Upper lobe of right lung (tissue), 1 donor: ENCODE results near the gene PPFIA1. TPM values are rescaled to one million over a fixed set of nuclear protein-coding genes. Genes with fewer than 3 reads are reported as not detected.

ENCODE experiments used
- ATAC-seq: fragments of 200-7000 bp; cut with Tn5 transposase; one replicate; pipeline ENCODE4 v1.9.1; 2020; ENCODE audit warnings: mild to moderate bottlenecking, moderate library complexity
- DNase-seq: peaks from one replicate; pipeline ENCODE4 v3.0.0-alpha.2; 2020
- H3K27ac ChIP-seq: fragments of 200-600 bp; one replicate; pipeline ENCODE4 v1.8.0; 2022
- H3K27me3 ChIP-seq: fragments of 200-600 bp; one replicate; pipeline ENCODE4 v1.8.0; 2022; ENCODE audit warnings: mild to moderate bottlenecking
- H3K36me3 ChIP-seq: fragments of 200-600 bp; one replicate; pipeline ENCODE4 v1.8.0; 2022
- H3K4me1 ChIP-seq: fragments of 200-600 bp; one replicate; pipeline ENCODE4 v1.8.0; 2022
- H3K4me3 ChIP-seq: fragments of 200-600 bp; one replicate; pipeline ENCODE4 v1.8.0; 2022; ENCODE audit warnings: mild to moderate bottlenecking
- H3K9me3 ChIP-seq: fragments of 200-600 bp; one replicate; pipeline ENCODE4 v1.8.0; 2022
- intact Hi-C: fragments of 100-400 bp; cut with DNase I; formaldehyde crosslinking; loops from one replicate; pipeline ENCODE4 v1.11.0; 2022
- total RNA-seq: library from RNA; stranded (reverse); fragmentation: NEBNext Ultra II Directional; extraction: Animal tissue kit (Norgen Biotek cat#: 25700); gene quantifications from one replicate; pipeline ENCODE4 v1.2.1, GENCODE V29; 2021
- TF ChIP-seq, protein P1 (sequence below): fragments of 200-600 bp; IDR thresholded peaks from one replicate; pipeline ENCODE4 v1.8.0; 2022; ENCODE audit warnings: antibody characterized with exemption
- donor health status: DM: no; HTN: yes; CAD: no; lungs with severe emphysema.

PPFIA1 gene
- total RNA-seq, 1 donor from 2014 or later: 73.3 TPM

DNA sequence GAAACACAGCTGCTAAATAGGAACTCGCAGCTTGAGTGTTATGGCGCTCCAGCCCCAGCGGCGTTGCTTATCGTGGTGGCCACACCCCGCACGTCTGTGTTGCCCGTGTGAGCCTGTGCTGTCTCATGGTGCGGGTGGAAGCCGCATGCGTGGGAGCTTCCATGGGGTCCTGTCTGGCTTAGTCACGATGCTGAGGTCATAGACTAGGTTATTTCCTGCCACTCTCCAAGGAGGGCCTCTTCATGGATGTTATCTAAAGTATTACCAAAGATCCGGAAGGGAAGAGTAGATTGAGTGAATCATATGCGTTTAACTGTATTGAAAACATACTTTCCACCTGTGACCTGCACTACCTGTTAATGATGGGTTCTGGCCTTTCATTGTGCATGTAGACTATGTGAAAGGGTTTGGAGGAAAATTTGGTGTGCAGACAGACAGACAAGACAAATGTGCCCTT lies 149.5 kb downstream of the PPFIA1 start:
- intact Hi-C loops: no loop called here
- Histone ChIP-seq H3K27ac (no peak overlapping the region), H3K27me3 (no peaks in the 10 kb centered on the region), H3K4me3 (no peak overlapping the region), H3K4me1 (no peaks in the 10 kb centered on the region), H3K9me3 (no peaks in the 10 kb centered on the region), H3K36me3 (peaks cover 83% of the 10 kb centered on the region)
- no peak for ATAC-seq
- TF ChIP-seq, protein P1, sequence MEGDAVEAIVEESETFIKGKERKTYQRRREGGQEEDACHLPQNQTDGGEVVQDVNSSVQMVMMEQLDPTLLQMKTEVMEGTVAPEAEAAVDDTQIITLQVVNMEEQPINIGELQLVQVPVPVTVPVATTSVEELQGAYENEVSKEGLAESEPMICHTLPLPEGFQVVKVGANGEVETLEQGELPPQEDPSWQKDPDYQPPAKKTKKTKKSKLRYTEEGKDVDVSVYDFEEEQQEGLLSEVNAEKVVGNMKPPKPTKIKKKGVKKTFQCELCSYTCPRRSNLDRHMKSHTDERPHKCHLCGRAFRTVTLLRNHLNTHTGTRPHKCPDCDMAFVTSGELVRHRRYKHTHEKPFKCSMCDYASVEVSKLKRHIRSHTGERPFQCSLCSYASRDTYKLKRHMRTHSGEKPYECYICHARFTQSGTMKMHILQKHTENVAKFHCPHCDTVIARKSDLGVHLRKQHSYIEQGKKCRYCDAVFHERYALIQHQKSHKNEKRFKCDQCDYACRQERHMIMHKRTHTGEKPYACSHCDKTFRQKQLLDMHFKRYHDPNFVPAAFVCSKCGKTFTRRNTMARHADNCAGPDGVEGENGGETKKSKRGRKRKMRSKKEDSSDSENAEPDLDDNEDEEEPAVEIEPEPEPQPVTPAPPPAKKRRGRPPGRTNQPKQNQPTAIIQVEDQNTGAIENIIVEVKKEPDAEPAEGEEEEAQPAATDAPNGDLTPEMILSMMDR: no peak
- no peak for DNase-seq

DNA sequence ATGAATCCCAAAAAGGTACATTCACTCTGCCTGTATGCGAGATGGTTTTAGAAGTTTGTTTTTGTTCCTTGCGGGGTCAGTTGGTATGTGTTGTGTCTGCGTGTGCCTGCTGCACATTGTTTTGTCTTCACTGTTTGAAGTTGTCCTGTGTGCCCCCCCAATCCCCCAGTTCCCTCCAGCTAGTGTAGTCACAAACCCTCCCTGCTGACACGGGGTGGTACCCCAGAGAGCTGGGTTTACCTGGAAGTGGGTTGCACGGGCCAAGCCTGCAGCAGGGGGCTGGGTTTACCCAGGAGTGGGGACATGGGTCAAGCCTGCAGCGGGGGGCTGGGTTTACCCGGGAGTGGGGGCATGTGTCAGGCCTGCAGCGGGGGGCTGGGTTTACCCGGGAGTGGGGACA lies 150.0 kb downstream of the PPFIA1 start:
- TF ChIP-seq, protein P1: no peak
- Histone ChIP-seq H3K36me3 (peaks cover 83% of the 10 kb centered on the region), H3K4me1 (no peaks in the 10 kb centered on the region), H3K27ac (no peak overlapping the region), H3K27me3 (no peaks in the 10 kb centered on the region), H3K9me3 (no peaks in the 10 kb centered on the region), H3K4me3 (no peak overlapping the region)
- intact Hi-C loops: no loop called here
- DNase-seq: no peak
- ATAC-seq: no peak

DNA sequence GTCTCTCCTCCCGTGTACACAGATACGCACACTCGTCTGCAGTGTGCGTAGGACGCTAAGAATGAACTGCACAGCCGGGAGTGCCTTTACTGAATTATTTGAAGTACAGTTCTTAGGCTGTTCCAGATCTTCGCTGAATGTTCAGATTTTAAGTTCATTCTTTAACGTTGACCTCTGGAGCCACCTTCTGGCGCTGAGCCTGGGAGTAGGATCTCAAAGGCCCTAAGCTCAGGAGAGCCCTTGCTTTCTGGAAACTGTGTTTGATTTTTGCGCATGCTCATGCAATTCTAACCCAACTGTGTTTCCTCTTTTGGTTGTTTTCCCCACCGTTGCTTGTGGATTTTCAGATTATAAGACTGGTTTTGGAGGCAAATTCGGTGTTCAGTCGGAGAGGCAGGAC lies 150.6 kb downstream of the PPFIA1 start:
- Histone ChIP-seq H3K4me3 (no peak overlapping the region), H3K4me1 (no peaks in the 10 kb centered on the region), H3K27ac (no peak overlapping the region), H3K9me3 (no peaks in the 10 kb centered on the region), H3K27me3 (no peaks in the 10 kb centered on the region), H3K36me3 (peaks cover 83% of the 10 kb centered on the region)
- intact Hi-C loops: no loop called here
- TF ChIP-seq, protein P1: no peak
- DNase-seq: no peak
- ATAC-seq: no peak

DNA sequence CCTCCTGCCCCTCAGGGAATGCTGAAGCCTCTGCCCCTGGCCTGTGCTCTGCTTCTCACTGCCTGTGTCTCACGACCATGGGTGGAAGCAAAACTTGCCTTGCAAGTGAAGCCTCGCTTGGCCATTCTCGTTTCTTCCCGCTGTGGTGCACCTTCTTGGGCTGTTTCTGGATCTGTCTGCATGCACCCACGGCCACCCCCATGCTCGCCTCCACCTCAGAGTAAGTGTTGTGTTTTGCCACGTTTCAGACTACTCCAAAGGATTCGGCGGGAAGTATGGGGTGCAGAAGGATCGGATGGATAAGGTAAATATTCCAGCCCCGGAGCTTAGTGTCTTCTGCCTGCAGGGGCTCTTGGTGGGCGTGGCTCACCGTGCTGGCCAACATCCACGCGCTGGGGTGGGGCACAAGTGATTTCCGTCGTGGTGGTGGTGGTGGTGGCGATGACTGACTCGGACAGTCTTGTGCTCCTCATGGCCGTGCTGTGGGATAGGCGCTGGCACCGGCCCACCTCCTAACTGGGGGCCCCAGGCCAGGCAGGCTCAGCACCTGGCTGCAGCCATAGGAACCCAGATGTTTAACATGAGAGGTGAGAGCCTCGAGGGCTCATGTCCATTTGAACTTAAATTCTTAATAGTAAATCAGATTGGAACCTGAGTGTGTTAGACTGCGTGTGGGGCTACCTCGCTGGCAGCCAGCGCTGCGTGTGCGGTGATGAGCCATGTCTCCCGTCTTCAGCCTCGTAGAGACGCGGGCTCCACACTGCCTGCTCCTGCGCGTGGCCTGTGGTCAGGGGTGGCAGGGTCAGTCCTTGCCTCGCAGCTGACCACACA lies 152.4 kb downstream of the PPFIA1 start:
- intact Hi-C loops: no loop called here
- no peak for DNase-seq

DNA sequence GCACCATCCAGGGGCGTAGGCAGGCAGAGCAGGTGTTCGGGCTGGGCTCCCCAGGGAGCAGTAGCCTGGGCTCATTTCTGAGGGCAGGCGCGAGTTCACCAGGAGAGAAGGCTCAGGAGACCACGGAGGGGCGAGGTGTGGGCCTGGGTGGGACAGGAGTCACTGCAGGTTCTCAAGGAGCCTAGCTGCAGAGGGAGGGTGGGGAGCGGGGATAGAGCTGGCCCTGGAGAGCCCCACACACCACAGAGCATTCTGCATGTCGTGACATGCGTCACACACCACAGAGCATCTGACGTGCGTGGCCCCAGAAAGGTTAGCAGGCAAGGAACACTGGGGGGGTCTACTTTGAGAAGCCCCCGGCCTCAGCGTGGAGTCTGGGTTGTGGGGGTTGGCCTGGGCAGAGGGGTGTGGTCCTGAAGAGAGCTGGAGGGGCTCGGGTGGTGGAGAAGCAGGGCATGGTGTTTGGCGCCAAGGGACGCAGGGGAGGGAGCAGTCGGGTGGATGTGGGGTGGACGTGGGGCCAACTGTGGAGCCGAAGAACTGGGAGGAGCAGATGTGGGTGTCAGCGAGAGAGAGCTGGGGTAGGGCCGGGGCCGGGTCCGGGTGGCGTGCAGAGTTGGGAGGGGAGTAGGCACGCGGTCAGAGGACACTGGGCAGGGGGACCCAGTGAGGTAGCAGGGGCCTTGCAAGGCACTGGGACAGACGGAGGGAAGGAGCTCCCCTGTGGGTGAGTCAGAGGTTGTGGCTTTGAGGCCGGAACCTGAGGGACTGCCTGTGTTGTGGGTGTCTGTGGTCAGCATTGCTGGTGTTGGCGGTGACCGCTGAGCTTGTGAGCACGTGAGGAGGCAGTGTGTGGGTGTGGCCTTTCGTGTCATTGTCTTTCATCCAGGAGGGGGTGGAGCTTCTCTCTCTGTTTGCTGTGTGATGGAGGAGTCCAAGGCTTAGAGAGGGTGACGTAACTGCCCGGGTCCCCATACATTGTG lies 153.3 kb downstream of the PPFIA1 start:
- Histone ChIP-seq H3K27me3 (no peaks in the 10 kb centered on the region), H3K9me3 (no peaks in the 10 kb centered on the region), H3K27ac (no peak overlapping the region), H3K36me3 (peaks cover 83% of the 10 kb centered on the region), H3K4me3 (no peak overlapping the region), H3K4me1 (no peaks in the 10 kb centered on the region)
- DNase-seq (no peak), ATAC-seq (peak; percentile 59)
- TF ChIP-seq, protein P1: no peak
- intact Hi-C loops: no loop called here

More for the DNA sequence above, 152.4 kb downstream of the PPFIA1 start:
- TF ChIP-seq, protein P1: no peak
- no peaks in the 10 kb centered on the region for H3K27me3 ChIP-seq
- H3K9me3 ChIP-seq: no peaks in the 10 kb centered on the region
- no peak for ATAC-seq
- H3K36me3 ChIP-seq: peaks cover 80% of the 10 kb centered on the region
- H3K4me3 ChIP-seq: no peak overlapping the region
- no peak overlapping the region for H3K27ac ChIP-seq
- H3K4me1 ChIP-seq: no peaks in the 10 kb centered on the region
